GM21390 (cell line): ENCODE data around the gene DHRS9.
A peak's percentile ranks its signal among the peaks of the same experiment; 100 is the strongest.
"Not testable (repeated sequence)": the region's sequence is repeated elsewhere in the genome, so short reads cannot be mapped to it uniquely, and the experiment has no call there.

Source experiments
- ATAC-seq: cut with Tn5 transposase; IDR thresholded peaks from one replicate; pipeline ENCODE4 v1.9.1; 2021; ENCODE audit not compliant: unreplicated experiment

DHRS9 gene

GRCh38 chr2:169131587-169132512, 62.5 kb downstream of the DHRS9 start:
- ATAC-seq, result peak; percentile 70

DNA sequence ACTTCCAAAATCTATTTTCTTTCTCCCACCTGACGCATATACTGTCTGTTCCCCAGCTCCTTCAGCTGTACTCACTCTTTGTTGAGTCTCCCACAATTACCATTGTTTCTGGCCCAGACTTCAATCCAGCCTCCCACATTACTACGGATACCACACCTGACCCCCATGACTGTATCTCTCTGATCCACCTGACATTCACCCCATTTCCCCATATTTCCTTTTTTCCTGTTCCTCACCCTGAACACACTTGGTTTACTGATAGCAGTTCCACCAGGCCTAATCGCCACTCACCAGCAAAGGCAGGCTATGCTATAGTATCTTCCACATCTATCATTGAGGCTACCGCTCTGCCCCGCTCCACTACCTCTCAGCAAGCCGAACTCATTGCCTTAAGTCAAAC, 64.9 kb downstream of the DHRS9 start:
- not testable (repeated sequence) for ATAC-seq

DNA sequence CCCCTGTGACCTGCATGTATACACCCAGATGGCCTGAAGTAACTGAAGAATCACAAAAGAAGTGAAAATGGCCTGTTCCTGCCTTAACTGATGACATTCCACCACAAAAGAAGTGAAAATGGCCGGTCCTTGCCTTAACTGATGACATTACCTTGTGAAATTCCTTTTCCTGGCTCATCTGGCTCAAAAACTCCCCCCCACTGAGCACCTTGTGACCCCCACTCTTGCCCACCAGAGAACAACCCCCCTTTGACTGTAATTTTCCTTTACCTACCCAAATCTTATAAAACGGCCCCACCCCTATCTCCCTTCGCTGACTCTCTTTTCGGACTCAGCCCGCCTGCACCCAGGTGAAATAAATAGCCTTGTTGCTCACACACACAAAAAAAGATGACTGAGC, 67.1 kb downstream of the DHRS9 start:
- not testable (repeated sequence) for ATAC-seq

DNA sequence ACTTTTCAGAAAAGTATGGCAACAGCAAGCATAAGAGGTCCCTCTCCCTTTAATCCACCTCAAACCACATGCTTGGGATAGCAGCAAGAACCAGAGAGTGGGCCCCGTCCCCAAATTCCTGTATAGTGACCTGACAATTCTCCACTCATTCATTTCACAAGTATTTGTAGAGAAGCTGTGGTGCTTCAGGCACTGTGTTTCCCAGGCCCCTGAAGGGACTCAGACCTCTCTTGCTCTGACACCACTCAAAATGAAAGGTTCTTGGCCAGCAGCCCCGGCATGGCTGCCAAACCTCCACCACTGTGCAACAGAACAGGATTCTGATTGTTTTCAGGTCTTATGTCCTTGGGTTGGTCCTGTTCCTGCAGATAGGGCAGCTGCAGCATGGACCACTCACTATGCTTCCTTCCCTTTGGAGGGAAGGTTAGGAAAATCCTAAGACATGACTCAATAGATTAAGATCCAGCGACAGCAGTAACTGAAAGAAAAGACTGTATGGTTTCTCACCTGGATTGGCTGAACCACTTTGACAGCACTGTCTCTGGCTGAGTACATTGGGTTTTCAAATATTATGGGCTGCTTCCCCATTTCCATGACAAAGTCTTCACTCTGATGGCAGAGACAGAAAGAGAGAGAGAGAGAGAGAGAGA, 67.6 kb downstream of the DHRS9 start:
- no peak for ATAC-seq

- ATAC-seq, result no peak
Measured at GRCh38 chr2:169137924-169138323, 68.6 kb downstream of the DHRS9 start.

- ATAC-seq, result no peak
Measured at GRCh38 chr2:169139145-169139544, 69.8 kb downstream of the DHRS9 start.

GRCh38 chr2:169139993-169140767, 70.8 kb downstream of the DHRS9 start:
- ATAC-seq, result no peak

DNA sequence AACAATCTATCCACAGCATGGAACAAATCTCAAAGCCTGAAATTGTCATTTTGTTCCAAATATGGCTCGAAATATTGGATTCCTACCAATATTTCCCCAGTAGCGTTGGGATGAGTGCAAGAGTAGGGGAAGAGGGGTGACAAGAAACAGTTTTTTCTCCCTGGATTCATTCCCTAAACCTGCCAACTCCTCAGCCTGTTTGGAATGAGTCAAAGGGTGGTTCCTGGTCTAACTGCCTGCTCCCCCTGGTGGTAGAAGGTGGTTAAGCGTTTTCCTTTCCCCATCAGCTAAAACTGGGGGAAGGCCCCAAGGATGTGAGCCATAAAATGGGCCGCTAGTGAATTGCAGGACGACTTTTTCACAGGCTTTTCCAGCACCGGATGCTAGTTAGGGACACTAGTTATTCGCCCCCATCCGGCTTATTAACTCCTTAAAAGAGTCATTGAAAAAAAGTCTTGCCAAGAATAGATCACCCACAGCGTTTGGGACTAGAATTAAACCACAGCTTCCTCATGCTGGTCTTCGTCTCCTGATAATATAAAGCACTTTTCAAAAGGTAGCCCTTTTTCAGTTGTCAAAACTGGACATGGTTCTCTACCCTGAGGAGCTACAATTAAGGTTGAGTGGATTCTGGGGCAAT, 72.5 kb downstream of the DHRS9 start:
- ATAC-seq, result peak; percentile 74

- ATAC-seq, result no peak
Measured at GRCh38 chr2:169143998-169144397, 74.6 kb downstream of the DHRS9 start.
